Sigmoid colon (tissue), 4 donors: ENCODE results near the gene NOXO1.

Experiments
- CTCF ChIP-seq, 4 experiments: fragments of 450-650 bp in 3 of 4; fragments of 200-600 bp in 1 of 4; IDR thresholded peaks; one replicate each; pipeline ENCODE4 v1.5.1; 2016 to 2019; ENCODE audit warnings: antibody characterized with exemption in 4 of 4, mild to moderate bottlenecking in 3 of 4, moderate library complexity in 2 of 4
- EP300 ChIP-seq, 4 donors: sonication (generic); formaldehyde crosslinking; IDR thresholded peaks; one replicate each; pipeline ENCODE4 v1.6.1; 2017; ENCODE audit warnings: antibody characterized with exemption in 4 of 4
- POLR2AphosphoS5 ChIP-seq, 4 donors: sonication (generic); formaldehyde crosslinking; IDR thresholded peaks; one replicate each; pipeline ENCODE4 v1.6.1; 2017; ENCODE audit warnings: antibody characterized with exemption in 4 of 4

GRCh38 chr16:2001035-2001434 lies 19.8 kb upstream of the NOXO1 start:
- TF ChIP-seq CTCF (IDR thresholded peaks at IDR 0.05) (no peak), POLR2AphosphoS5 (IDR thresholded peaks at IDR 0.05) (no peak), EP300 (IDR thresholded peaks at IDR 0.05) (no peak)
